HG03575 (cell line): ENCODE results near the gene CMIP.

Source experiments
- ATAC-seq: cut with Tn5 transposase; IDR thresholded peaks from one replicate; pipeline ENCODE4 v1.9.1; 2021; ENCODE audit not compliant: unreplicated experiment, insufficient number of reproducible peaks, low FRiP score; ENCODE audit errors: extremely low read depth

CMIP gene

DNA sequence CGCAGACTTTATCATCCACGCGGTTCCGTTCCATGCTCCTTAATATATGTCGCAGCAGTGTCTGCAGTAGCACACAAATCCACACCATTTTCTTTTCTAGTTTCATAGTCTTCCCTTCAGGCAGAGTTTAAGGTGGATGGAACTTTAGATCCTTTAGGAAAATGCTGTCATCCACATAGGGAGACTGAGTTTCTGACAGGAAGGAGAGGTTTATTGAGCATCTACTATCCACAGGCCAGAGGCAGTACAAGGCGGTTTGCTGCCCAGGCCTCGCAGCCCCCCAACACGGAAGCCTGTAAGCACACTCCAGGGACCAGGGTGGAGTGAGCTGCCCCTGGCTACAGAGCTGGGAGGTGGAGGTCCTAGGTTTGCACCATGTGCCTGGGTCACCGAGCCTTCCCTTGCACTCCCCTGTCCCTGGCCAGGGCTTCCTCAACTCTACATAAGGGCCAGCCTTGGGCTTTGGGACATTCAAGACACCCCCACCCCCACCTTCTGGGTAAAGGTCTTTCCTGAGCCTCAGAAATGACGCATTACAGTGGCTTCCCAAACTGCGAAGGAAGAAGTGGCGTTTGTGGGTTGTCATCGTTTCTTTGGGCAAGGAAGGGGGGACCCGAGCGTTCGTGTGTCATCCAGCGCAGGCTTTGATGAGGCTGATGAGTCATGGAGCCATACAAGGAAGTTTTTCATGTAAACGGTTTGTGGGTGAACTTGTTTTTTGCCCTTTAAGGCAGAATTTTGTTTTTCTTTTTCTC lies 188.0 kb downstream of the CMIP start:
- ATAC-seq = no peak

DNA sequence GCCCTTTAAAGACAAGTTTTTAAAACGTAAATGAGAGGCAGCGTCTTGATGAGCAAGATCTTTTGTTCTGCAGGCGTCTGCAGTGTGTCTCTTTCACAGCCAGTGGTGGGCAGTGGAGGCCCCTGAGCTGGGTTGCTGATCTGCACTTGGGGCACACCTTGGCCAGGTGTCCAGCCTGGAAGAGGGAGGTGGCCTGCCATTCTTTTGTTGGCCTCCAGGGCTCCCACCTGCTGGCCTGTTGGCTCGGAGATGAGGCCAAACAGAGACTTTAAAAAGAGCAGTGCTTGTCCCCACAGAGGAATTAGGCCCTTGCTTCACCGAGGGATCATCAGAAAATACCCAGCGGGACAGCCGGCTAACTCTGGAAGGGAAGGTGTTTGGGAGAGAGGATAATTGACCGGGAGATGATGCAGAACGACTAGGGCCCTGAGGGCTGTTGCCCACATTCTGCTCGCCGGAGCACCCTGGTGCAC lies 188.6 kb downstream of the CMIP start:
- ATAC-seq = no peak

- ATAC-seq = no peak
These were observed 189.2 kb downstream of the CMIP start for GRCh38 chr16:81633680-81634379.

DNA sequence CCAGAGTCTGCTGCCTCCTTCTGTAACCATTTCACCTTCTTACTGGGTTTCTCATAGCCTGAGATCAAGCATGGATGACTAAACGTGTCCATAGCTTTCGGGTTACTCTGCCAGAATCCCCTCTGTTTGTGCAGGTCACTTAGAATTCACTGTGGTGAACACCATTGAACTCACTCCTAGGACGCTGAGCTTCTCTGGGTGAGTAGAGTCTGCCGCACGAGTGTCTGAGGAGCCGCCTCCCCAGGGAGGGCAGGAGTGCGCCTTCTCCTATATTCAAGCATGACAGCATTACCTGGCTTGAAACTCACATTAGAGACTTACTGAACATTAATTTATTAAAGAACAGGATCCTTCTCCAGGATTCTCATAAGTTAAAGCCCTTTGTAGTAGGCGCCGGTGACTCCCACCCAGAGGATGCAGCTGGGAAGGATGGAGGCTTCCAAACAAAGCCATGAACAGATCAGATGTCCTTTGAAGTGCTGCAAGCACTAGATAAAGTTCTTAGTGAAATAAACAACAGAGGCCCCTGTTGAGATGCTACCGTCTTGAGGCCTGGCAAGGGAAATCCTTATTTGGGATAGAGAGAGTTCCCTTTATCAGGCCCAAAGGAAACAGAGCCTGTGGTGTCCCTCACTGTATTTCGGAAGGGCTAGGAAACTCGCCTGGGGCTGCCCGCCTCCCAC lies 189.9 kb downstream of the CMIP start:
- ATAC-seq = no peak

- ATAC-seq = no peak
These were observed 190.7 kb downstream of the CMIP start for GRCh38 chr16:81635063-81635937.

GRCh38 chr16:81636298-81636993 lies 191.8 kb downstream of the CMIP start:
- ATAC-seq = no peak

DNA sequence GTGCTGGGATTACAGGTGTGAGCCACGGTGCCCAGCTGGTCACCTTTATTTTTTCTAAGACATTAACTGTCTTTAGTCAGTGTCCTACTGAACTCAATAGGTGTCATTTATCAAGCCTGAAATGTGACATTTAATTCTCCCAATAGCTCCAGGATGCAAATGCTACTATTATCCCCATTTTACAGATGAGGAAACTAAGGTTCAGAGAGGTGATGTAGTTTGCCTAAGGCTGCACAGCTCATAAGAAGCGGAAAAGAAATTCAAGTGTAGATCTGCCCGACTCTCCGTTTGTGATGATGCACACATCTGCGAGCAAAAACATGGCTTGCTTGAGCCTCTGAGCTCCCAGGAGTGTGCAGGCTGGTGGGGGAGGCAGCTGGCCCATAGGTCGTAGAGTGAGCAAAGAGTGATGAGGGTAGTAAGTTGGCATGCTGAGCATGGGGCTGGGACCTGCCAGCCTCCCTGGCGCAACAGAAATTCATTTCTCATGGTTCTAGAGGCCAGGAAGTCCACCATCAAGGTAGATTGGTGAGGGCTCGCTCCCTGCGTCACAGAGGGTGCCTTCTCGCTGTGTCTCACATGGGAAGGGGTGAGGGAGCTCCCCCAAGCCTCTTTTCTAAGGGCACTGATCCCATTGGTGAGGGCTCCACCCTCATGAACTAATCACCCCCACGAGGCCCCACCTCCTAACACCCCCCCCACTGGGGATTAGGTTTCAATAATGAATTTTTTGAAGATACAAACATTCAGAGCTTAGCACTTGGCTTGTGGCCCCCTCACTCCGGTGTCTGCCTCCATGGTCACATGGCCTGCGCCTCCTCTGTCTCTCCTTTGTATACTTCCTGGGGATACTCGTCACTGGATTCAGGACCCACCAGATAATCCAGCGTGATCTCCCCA lies 193.0 kb downstream of the CMIP start:
- ATAC-seq = no peak

DNA sequence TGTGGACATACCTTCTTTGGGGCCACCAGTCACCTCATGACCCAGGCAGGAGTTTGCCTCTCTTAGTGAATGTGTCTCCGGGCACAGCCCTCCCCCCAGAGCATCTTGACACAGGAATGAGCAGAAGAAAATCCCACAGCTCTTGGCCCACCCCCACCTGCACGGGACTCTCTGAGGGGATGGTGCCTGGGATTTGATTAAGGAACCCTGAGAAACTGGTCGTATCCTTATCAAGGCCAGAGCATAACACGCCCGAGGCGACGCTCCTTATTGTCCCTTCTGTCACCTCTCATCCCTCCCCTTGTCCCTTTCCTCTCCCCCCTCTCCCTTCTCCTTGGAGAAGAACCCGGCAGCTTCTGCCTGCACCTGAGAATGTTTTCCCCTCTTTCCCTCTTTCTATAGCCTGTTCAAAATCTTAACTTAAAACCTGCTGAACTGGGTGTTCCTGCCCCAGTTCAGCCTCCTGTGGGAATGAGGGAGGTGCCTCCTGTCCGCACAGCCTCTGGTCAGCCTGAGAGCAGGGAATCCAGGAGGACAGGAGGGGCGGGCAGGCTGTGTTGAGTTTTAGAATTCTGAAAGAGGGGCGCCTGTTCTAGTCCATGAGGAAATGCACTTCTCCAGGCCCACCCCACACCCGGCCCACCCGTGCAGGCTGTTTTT lies 193.8 kb downstream of the CMIP start:
- no peak for ATAC-seq

DNA sequence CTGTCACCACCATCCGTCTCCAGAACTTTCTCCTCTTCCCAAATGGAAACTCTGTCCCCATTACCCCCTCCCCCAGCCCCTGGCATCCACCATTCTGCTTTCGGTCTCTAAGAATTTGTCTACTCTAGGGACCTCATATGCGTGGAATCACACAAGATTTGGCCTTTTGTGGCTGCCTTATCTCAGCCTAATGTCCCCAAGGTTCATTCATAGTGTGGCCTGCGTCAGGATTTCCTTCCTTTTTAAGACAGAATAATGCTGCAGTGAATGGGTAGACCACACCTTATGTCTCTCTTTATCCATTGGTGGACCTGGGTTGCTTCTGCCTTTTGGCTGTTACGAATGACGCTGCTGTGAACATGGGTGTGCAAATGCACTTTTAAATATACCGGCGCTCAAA lies 194.7 kb downstream of the CMIP start:
- ATAC-seq = no peak

DNA sequence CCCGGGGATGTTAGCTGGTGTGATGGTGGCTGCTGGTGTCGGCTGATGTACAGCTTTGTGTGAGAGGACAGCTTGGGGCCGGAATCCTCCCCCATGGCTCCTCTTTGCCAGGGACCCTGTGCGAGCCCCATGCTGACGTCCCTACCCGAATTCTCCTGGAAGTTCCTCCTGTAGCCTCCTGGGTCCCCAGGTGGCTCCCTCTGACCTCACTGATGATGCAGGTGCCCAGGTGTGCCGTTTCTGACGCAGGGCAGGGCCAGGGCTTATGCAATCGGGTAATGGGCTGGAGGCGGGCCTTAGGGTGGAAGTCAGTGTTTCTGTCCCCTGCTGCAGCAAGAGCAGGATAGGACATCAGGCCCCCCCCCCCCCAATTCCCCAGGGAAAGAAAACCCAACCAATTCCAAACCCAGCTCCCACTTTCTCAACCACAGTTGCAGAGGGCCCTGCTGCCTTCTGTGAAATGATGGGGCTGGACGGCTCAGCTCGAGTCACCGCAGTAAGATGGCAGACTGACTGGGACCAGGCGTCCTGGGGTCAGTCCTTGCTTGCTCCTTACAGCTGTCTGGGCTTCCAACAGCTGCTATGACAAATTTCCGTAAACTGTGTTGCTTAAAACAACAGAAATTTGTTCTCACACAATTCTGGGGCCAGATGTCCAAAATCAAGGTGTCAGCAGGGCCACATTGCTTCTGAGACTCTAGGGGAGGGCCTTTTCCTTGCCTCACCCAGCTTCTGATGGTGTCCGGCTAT lies 195.5 kb downstream of the CMIP start:
- ATAC-seq = no peak

GRCh38 chr16:81640681-81641070 lies 196.1 kb downstream of the CMIP start:
- no peak for ATAC-seq

DNA sequence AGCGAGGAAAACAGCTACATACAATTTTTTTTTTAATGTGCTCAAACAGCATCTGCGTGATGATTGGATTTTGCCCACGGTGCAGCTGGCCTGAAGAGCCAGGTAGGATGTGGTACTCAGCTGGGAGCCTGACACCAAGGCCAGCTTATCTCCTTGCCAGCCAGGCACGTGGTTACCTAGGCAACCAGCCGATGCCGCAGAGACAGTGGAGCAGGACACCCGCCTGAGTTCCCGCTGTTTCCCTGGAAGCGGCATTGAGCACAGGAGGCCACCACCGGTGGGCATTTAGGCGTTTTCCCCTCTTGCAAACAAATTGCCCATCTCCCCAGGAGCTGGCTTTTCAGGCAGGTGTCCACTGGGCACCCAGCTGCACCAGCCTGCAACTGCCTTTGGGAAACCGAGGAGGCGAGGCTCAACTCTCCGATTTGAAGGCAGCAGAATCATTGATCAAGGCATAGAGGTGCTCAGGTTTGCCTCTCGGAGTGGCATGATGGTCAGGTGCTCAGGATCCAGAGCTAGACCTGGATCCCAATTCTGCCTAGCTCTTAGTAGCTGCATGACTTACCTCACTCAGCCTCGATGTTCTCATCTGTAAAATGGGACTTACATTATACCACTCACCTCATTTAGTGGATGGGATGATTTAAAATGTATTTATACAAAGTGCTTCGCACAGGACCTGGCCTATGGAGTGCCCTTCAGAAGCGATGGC lies 196.9 kb downstream of the CMIP start:
- ATAC-seq = no peak

DNA sequence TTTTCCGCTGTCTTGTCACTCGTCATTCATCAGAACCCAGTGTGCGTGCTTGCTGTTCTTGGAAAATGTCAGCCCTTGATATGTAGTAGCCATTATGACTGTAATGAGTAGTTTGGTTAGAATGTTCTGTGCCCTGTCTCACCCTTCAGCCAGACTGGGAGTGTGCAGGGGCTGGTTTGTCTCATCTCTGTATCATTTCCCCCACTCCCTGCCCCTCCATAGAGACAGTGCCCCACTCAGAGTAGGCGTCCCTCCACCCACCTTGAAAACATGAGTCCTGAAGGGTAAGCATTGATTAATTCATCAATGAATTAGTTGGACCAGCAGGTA lies 197.5 kb downstream of the CMIP start:
- ATAC-seq = no peak

GRCh38 chr16:81642943-81643342 lies 198.3 kb downstream of the CMIP start:
- no peak for ATAC-seq

DNA sequence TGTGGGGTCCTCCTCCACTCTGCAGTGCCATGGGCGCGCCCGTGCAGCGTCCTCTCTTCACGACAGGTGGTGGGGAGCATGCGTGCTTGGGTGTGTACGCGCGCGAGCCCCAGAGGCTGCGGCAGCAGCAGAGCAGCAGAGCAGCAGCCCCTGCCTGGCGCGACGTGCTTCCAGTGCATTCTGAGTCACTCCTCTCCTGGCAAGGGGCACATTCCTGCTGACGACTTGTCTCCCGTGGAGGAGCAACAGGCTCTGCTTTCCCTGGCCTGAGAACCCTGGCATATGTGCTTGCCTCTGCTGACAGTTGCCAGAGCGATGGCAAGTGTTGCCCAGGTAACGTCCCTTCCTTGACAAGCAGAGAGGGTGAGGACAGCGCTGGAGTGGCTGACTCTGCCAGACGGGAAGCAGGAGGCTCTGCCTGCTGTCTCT lies 200.7 kb downstream of the CMIP start:
- no peak for ATAC-seq

DNA sequence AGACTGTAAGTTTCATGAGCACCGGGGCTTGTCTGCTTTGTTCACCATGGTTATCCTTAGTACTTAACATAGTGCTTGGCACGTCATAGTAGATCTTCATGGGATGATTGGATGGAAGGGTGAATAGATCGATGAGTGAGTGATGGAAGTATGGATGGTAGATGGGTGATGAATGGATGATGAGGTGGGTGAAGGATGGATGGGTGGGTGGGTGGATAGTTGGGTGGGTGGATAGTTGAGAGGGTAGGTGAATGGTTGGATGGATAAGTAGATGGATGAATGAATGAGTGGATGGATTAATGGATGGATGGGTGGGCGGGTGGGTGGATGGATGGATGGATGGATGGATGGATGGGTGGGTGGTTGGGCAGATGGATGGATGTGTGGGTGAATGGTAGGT lies 201.3 kb downstream of the CMIP start:
- no peak for ATAC-seq
